ENCODE measurements around the gene URI1. TPM values are rescaled to one million over a fixed set of nuclear protein-coding genes. Genes with fewer than 3 reads are reported as not detected.

URI1 gene
- total and polyA plus RNA-seq, 4 donors: 21.5 to 60.8 (median 32.5) TPM

- Histone ChIP-seq H3K27me3 (ENCODE audit: control insufficient read depth in 3 of 3, insufficient read depth in 3 of 3, low read length in 2 of 3) (peaks cover 0 to 5% (median 0%) of the 10 kb centered on the region in 3 donors), H3K9ac (ENCODE audit: insufficient read depth in 1 of 2, low read length in 2 of 2) (no peak overlapping the region), H3K27ac (ENCODE audit: low read depth in 1 of 2, low read length in 1 of 2) (no peak overlapping the region), H3K4me3 (no peak overlapping the region), H3K9me3 (ENCODE audit: control insufficient read depth in 4 of 4, insufficient read depth in 3 of 4, low read length in 3 of 4) (peaks cover 0 to 2% (median 0%) of the 10 kb centered on the region in 4 donors), H3K4me1 (ENCODE audit: control insufficient read depth in 5 of 5, insufficient read depth in 5 of 5, low read length in 5 of 5) (no peaks in the 10 kb centered on the region), H3K36me3 (ENCODE audit: control insufficient read depth in 4 of 4, insufficient read depth in 4 of 4, low read length in 4 of 4) (no peaks in the 10 kb centered on the region)
- ATAC-seq (ENCODE audit: insufficient read depth, low FRiP score): no peak
- DNase-seq: no peak
- no peak for TF ChIP-seq CTCF (IDR thresholded peaks at IDR 0.05; ENCODE audit: control extremely low read depth, extremely low read depth)
- WGBS, 2 donors: 89 to 91% methylated on average over 27 of the region's 27 CpGs
These were observed 117.9 kb downstream of the URI1 start for GRCh38 chr19:30059741-30060457.

GRCh38 chr19:30060531-30061222, 118.6 kb downstream of the URI1 start:
- H3K4me1 ChIP-seq (ENCODE audit: control insufficient read depth in 5 of 5, insufficient read depth in 5 of 5, low read length in 5 of 5): no peaks in the 10 kb centered on the region
- no peak overlapping the region for H3K4me3 ChIP-seq
- no peak for TF ChIP-seq CTCF (IDR thresholded peaks at IDR 0.05; ENCODE audit: control extremely low read depth, extremely low read depth)
- DNase-seq: no peak
- no peak for ATAC-seq (ENCODE audit: insufficient read depth, low FRiP score)
- H3K9ac ChIP-seq (ENCODE audit: insufficient read depth in 1 of 2, low read length in 2 of 2): no peak overlapping the region
- H3K27ac ChIP-seq (ENCODE audit: low read depth in 1 of 2, low read length in 1 of 2): no peak overlapping the region
- WGBS, 2 donors: 69 to 70% methylated on average over 13 of the region's 13 CpGs
- peaks cover 0 to 5% (median 0%) of the 10 kb centered on the region in 3 donors for H3K27me3 ChIP-seq (ENCODE audit: control insufficient read depth in 3 of 3, insufficient read depth in 3 of 3, low read length in 2 of 3)
- H3K36me3 ChIP-seq (ENCODE audit: control insufficient read depth in 4 of 4, insufficient read depth in 4 of 4, low read length in 4 of 4): no peaks in the 10 kb centered on the region
- peaks cover 0 to 2% (median 0%) of the 10 kb centered on the region in 4 donors for H3K9me3 ChIP-seq (ENCODE audit: control insufficient read depth in 4 of 4, insufficient read depth in 3 of 4, low read length in 3 of 4)

GRCh38 chr19:30061223-30062064, 119.4 kb downstream of the URI1 start:
- H3K36me3 ChIP-seq (ENCODE audit: control insufficient read depth in 4 of 4, insufficient read depth in 4 of 4, low read length in 4 of 4): no peaks in the 10 kb centered on the region
- H3K9ac ChIP-seq (ENCODE audit: insufficient read depth in 1 of 2, low read length in 2 of 2): no peak overlapping the region
- H3K27ac ChIP-seq (ENCODE audit: low read depth in 1 of 2, low read length in 1 of 2): no peak overlapping the region
- H3K9me3 ChIP-seq (ENCODE audit: control insufficient read depth in 4 of 4, insufficient read depth in 3 of 4, low read length in 3 of 4): peaks cover 0 to 2% (median 0%) of the 10 kb centered on the region in 4 donors
- ATAC-seq (ENCODE audit: insufficient read depth, low FRiP score) (no peak), DNase-seq (no peak)
- no peaks in the 10 kb centered on the region for H3K4me1 ChIP-seq (ENCODE audit: control insufficient read depth in 5 of 5, insufficient read depth in 5 of 5, low read length in 5 of 5)
- no peak for TF ChIP-seq CTCF (IDR thresholded peaks at IDR 0.05; ENCODE audit: control extremely low read depth, extremely low read depth)
- 84 to 88% methylated on average over 26 of the region's 26 CpGs for WGBS, 2 donors
- H3K4me3 ChIP-seq: no peak overlapping the region
- peaks cover 0 to 5% (median 0%) of the 10 kb centered on the region in 3 donors for H3K27me3 ChIP-seq (ENCODE audit: control insufficient read depth in 3 of 3, insufficient read depth in 3 of 3, low read length in 2 of 3)
